GM06990 (cell line): Measurements from ENCODE around the gene ARHGAP22.

Experiments
- DNase-seq: peaks from one replicate; pipeline ENCODE4 v3.0.0-alpha.2; 2011; ENCODE audit not compliant: insufficient read length; ENCODE audit errors: extremely low read depth
- H3K27me3 ChIP-seq: replicated peaks from 2 replicates; pipeline ENCODE4 v1.6.0; 2011; ENCODE audit warnings: low read length; ENCODE audit not compliant: control insufficient read depth, insufficient read depth
- H3K36me3 ChIP-seq: 2 replicates; pipeline ENCODE4 v1.5.1; 2011; ENCODE audit warnings: low read length; ENCODE audit not compliant: control insufficient read depth, insufficient read depth
- H3K4me3 ChIP-seq: replicated peaks from 2 replicates; pipeline ENCODE4 v1.5.1; 2011; ENCODE audit warnings: low read depth, mild to moderate bottlenecking, control low read depth, low read length
- TF ChIP-seq, protein P1 (sequence below): IDR thresholded peaks from 2 replicates; pipeline ENCODE4 v1.5.1; 2011; ENCODE audit warnings: low read length, control low read depth, mild to moderate bottlenecking, inconsistent platforms; ENCODE audit not compliant: insufficient read depth, poor library complexity, severe bottlenecking

ARHGAP22 gene

GRCh38 chr10:48404646-48405045 lies 200.2 kb downstream of the ARHGAP22 start:
- no peak for DNase-seq

GRCh38 chr10:48400850-48401220 lies 204.0 kb downstream of the ARHGAP22 start:
- no peak overlapping the region for H3K4me3 ChIP-seq
- H3K27me3 ChIP-seq = no peaks in the 10 kb centered on the region
- no peaks in the 10 kb centered on the region; the same call in 1 of the 2 replicates for H3K36me3 ChIP-seq
- no peak for DNase-seq
- TF ChIP-seq, protein P1, sequence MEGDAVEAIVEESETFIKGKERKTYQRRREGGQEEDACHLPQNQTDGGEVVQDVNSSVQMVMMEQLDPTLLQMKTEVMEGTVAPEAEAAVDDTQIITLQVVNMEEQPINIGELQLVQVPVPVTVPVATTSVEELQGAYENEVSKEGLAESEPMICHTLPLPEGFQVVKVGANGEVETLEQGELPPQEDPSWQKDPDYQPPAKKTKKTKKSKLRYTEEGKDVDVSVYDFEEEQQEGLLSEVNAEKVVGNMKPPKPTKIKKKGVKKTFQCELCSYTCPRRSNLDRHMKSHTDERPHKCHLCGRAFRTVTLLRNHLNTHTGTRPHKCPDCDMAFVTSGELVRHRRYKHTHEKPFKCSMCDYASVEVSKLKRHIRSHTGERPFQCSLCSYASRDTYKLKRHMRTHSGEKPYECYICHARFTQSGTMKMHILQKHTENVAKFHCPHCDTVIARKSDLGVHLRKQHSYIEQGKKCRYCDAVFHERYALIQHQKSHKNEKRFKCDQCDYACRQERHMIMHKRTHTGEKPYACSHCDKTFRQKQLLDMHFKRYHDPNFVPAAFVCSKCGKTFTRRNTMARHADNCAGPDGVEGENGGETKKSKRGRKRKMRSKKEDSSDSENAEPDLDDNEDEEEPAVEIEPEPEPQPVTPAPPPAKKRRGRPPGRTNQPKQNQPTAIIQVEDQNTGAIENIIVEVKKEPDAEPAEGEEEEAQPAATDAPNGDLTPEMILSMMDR = no peak

More at GRCh38 chr10:48404646-48405045, 200.2 kb downstream of the ARHGAP22 start:
- Histone ChIP-seq H3K4me3 (no peak overlapping the region), H3K36me3 (no peaks in the 10 kb centered on the region; the same call in 1 of the 2 replicates), H3K27me3 (no peaks in the 10 kb centered on the region)
- TF ChIP-seq, protein P1 = no peak

DNA sequence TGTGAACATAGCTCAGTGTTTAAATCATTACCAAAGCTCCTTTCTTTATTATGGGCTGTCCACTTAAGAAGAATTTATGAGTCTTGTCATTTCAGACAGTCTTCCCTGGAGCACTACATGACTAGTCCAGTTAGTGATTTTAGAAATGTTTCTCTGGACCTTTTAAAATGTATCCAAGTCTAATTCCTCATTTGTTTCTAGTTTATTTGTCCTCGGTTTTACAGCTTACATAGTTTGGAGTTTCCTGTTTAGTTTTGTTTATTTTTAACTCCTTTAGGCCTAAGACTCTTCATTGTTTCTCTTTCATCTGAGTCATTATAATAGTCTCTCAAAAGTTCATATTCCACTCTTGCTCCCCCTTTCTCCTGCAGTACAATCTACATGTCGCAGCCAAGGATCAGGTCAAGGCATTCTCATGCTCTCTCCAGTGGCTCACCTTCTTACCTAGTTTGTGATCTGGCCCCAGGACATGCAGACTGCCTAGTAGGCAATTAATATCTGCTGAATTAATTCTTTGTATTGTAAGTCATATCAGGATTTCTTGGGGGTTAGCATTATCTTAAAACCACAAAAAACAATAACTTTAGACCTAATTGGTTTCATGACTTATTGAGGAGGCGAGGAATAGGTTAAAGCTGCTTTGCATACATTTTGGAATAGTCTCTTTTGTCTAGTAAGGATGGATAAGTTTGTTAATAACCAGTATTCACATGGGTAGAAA lies 204.6 kb downstream of the ARHGAP22 start:
- Histone ChIP-seq H3K27me3 (no peaks in the 10 kb centered on the region), H3K4me3 (no peak overlapping the region), H3K36me3 (no peaks in the 10 kb centered on the region; the same call in 1 of the 2 replicates)
- no peak for DNase-seq
- TF ChIP-seq, protein P1 = no peak

DNA sequence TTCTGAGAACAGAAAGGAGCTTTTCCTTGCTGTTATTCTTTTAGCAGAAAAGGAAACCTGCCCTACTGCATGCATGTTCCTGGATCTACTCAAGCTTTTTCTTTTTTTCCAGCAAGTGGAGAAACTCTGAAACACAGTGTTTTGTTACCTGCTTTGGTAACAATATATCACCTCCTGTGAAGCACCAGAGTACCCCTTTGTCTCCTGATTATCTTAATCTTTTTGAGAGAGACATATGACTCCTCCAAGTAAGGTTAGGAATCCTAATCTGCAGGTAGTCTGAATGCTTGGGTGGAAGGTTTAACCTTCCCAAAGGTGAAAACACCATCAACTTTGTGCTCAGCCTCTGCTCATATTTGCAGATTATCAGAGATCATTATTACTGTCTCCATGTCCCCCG lies 205.3 kb downstream of the ARHGAP22 start:
- no peak overlapping the region for H3K4me3 ChIP-seq
- TF ChIP-seq, protein P1 = no peak
- H3K27me3 ChIP-seq = no peaks in the 10 kb centered on the region
- no peak for DNase-seq
- no peaks in the 10 kb centered on the region for H3K36me3 ChIP-seq

DNA sequence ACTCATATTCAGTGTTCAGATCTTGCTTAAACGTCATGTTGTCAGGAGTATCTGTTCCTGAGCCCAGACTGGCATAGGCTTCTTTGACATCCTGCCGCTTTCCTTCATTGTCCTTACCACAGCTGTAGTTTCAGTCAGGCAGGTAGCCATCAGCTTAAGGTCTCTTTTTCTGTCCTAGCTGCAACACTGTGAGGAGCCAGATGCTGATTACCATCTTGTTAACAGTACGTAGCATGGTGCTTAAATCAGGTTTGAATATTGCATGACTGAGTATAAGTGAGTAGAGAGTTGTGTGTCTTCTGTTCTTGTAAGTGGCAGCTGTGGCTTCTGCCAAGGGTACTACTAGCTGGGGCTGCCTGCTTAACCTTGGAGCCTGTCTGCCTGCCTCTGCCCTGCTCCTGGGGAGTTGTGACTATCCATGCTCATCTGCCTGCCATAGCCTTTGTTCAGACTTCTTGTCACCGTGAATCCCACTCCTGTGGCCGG lies 205.8 kb downstream of the ARHGAP22 start:
- Histone ChIP-seq H3K36me3 (no peaks in the 10 kb centered on the region), H3K27me3 (no peaks in the 10 kb centered on the region), H3K4me3 (no peak overlapping the region)
- TF ChIP-seq, protein P1 = no peak
- DNase-seq = no peak
